HepG2 (cell line): ENCODE measurements around the gene C12orf60. TPM values are rescaled to one million over a fixed set of nuclear protein-coding genes. Genes with fewer than 3 reads are reported as not detected.

Experiments used
- ARID5B ChIP-seq: IDR thresholded peaks from 2 replicates; pipeline ENCODE4 v1.4.0; 2020; ENCODE audit warnings: mild to moderate bottlenecking, missing genetic modification reagents
- DR1 ChIP-seq: sonication (generic); formaldehyde crosslinking; IDR thresholded peaks from 2 replicates; pipeline ENCODE4 v1.8.0; 2021; ENCODE audit warnings: mild to moderate bottlenecking, missing genetic modification reagents, inconsistent platforms
- FOSL1 ChIP-seq: sonication (generic); formaldehyde crosslinking; IDR thresholded peaks from 2 replicates; pipeline ENCODE4 v1.9.0; 2021; ENCODE audit warnings: missing genetic modification reagents, borderline replicate concordance
- FOSL2 ChIP-seq: sonication (generic); formaldehyde crosslinking; IDR thresholded peaks from 2 replicates; pipeline ENCODE4 v1.4.0; 2020; ENCODE audit warnings: missing genetic modification reagents
- FOXK1 ChIP-seq: sonication (generic); formaldehyde crosslinking; IDR thresholded peaks from 2 replicates; pipeline ENCODE4 v1.4.0; 2020; ENCODE audit warnings: low read depth, missing genetic modification reagents, borderline replicate concordance
- JUNB ChIP-seq: sonication (generic); formaldehyde crosslinking; IDR thresholded peaks from 2 replicates; pipeline ENCODE4 v1.8.0; 2022; ENCODE audit warnings: missing genetic modification reagents, mild to moderate bottlenecking, borderline replicate concordance
- KMT2B ChIP-seq: IDR thresholded peaks from 2 replicates; pipeline ENCODE4 v1.6.1; 2016; ENCODE audit warnings: missing genetic modification reagents, missing compliant biosample characterization
- NFATC3 ChIP-seq: sonication (generic); formaldehyde crosslinking; IDR thresholded peaks from 2 replicates; pipeline ENCODE4 v1.5.1; 2020; ENCODE audit warnings: mild to moderate bottlenecking, missing genetic modification reagents
- POGK ChIP-seq: sonication (generic); formaldehyde crosslinking; conservative IDR thresholded peaks from 2 replicates; pipeline ENCODE4 v1.8.0; 2022; ENCODE audit warnings: mild to moderate bottlenecking, moderate library complexity, missing genetic modification reagents
- PRDM10 ChIP-seq: sonication (generic); formaldehyde crosslinking; IDR thresholded peaks from 2 replicates; pipeline ENCODE4 v1.4.0; 2020; ENCODE audit warnings: low read depth, missing genetic modification reagents
- SOX6 ChIP-seq, 2 experiments: fragments of 450-650 bp in 1 of 2; sonication (generic) in 1 of 2; formaldehyde crosslinking in 1 of 2; IDR thresholded peaks; 2 replicates each; pipeline versions ENCODE4 v1.4.0 to v1.6.1; 2017 to 2020; ENCODE audit warnings: antibody characterized with exemption in 1 of 2, mild to moderate bottlenecking in 1 of 2, missing genetic modification reagents in 1 of 2
- THAP11 ChIP-seq: IDR thresholded peaks from 2 replicates; pipeline ENCODE4 v1.6.1; 2016; ENCODE audit warnings: missing biosample characterization, missing genetic modification reagents
- ZBTB25 ChIP-seq: IDR thresholded peaks from 2 replicates; pipeline ENCODE4 v1.6.1; 2018; ENCODE audit warnings: missing genetic modification reagents
- ZFP37 ChIP-seq: sonication (generic); formaldehyde crosslinking; IDR thresholded peaks from 2 replicates; pipeline ENCODE4 v1.4.0; 2020; ENCODE audit warnings: missing genetic modification reagents, borderline replicate concordance
- ZNF101 ChIP-seq: sonication (generic); formaldehyde crosslinking; IDR thresholded peaks from 2 replicates; pipeline ENCODE4 v1.4.0; 2020; ENCODE audit warnings: mild to moderate bottlenecking, low read depth, missing genetic modification reagents, borderline replicate concordance
- ZNF160 ChIP-seq: sonication (generic); formaldehyde crosslinking; IDR thresholded peaks from 2 replicates; pipeline ENCODE4 v1.8.0; 2022; ENCODE audit warnings: mild to moderate bottlenecking, inconsistent platforms, missing genetic modification reagents
- ZNF329 ChIP-seq: sonication (generic); formaldehyde crosslinking; IDR thresholded peaks from 2 replicates; pipeline ENCODE4 v1.9.0; 2021; ENCODE audit warnings: low read depth, mild to moderate bottlenecking, missing genetic modification reagents
- ZNF354B ChIP-seq: sonication (generic); formaldehyde crosslinking; IDR thresholded peaks from 2 replicates; pipeline ENCODE4 v1.8.0; 2022; ENCODE audit warnings: mild to moderate bottlenecking, missing genetic modification reagents
- ZNF816 ChIP-seq: sonication (generic); formaldehyde crosslinking; IDR thresholded peaks from 2 replicates; pipeline ENCODE4 v1.8.0; 2022; ENCODE audit warnings: missing genetic modification reagents, mild to moderate bottlenecking, borderline replicate concordance
- ZSCAN31 ChIP-seq: sonication (generic); formaldehyde crosslinking; IDR thresholded peaks from 2 replicates; pipeline ENCODE4 v1.5.0; 2020; ENCODE audit warnings: low read depth, mild to moderate bottlenecking, missing genetic modification reagents
- polyA plus RNA-seq, 8 experiments: library from polyadenylated mRNA; depleted of rRNA in 3 of 8; stranded (reverse) in 7 of 8; unstranded in 1 of 8; fragments of >200 nt; fragmentation: Illumina TruSeq in 4 of 8; extraction: Trizol in 4 of 8; gene quantifications; 2 replicates each; pipeline versions ENCODE4 v1.2.1 to v1.2.3, GENCODE V29; 2011 to 2016; ENCODE audit warnings: low read depth in 4 of 8, missing spikeins in 1 of 8, mixed read lengths in 1 of 8; ENCODE audit not compliant: insufficient read depth in 1 of 8
- total RNA-seq, 5 experiments: library from RNA; depleted of rRNA; stranded (reverse); fragments of >200 nt; fragmentation: Illumina TruSeq; extraction: Trizol; gene quantifications; 2 replicates each; pipeline ENCODE4 v1.2.3, GENCODE V29; 2016; ENCODE audit warnings: low read depth in 1 of 5

Gene C12orf60
- total and polyA plus RNA-seq, 2 of the 13 experiments (the other 11 are each of a cell fraction or from before 2014, with no cell fraction given): 0.55 to 1.4 TPM

GRCh38 chr12:14840616-14841015, 37.1 kb downstream of the C12orf60 start (continued):
- no peak for TF ChIP-seq POGK
- TF ChIP-seq FOSL2 (CRISPR knock-in tag): peak; percentile 47; the same call in 1 of the 2 replicates
- TF ChIP-seq JUNB: no peak
- TF ChIP-seq THAP11 (CRISPR knock-in tag): 0 out of 2 replicates have a peak, but pooled peaks have one; percentile 26
- no peak for TF ChIP-seq FOSL1 (CRISPR knock-in tag)
- TF ChIP-seq SOX6 (IDR thresholded peaks at IDR 0.05): no peak
- TF ChIP-seq SOX6 (CRISPR knock-in tag; IDR thresholded peaks at IDR 0.05): peak; percentile 39; the same call in 1 of the 2 replicates
- no peak for TF ChIP-seq ZNF160 (CRISPR knock-in tag)
- no peak for TF ChIP-seq ZFP37 (CRISPR knock-in tag)
- no peak for TF ChIP-seq PRDM10 (CRISPR knock-in tag)
- TF ChIP-seq ZNF101 (CRISPR knock-in tag): no peak
- no peak for TF ChIP-seq ZBTB25 (CRISPR knock-in tag)
- TF ChIP-seq FOXK1: no peak; the same call in 1 of the 2 replicates
- no peak for TF ChIP-seq DR1 (CRISPR knock-in tag)
- TF ChIP-seq KMT2B: no peak
- TF ChIP-seq ZNF329 (CRISPR knock-in tag): no peak
- TF ChIP-seq ARID5B (CRISPR knock-in tag): 0 out of 2 replicates have a peak, but pooled peaks have one; percentile 36
- TF ChIP-seq ZNF354B (CRISPR knock-in tag): no peak
- TF ChIP-seq NFATC3 (CRISPR knock-in tag): no peak
- TF ChIP-seq ZSCAN31 (CRISPR knock-in tag): no peak
- TF ChIP-seq ZNF816 (CRISPR knock-in tag): no peak
